SK-N-SH treated with all-trans-retinoic acid at 6 μM for 48 hours (cell line): ENCODE results near the gene RBP2.

Experiments
- ATAC-seq: fragments of 200-7000 bp; cut with Tn5 transposase; 3 replicates; pipeline ENCODE4 v1.9.1; 2020; ENCODE audit warnings: mild to moderate bottlenecking, moderate library complexity
- ARNTL ChIP-seq: fragments of 450-650 bp; formaldehyde crosslinking; IDR thresholded peaks from 2 replicates; pipeline ENCODE4 v1.5.0; 2020; ENCODE audit warnings: low read depth, mild to moderate bottlenecking, moderate library complexity, borderline replicate concordance
- BACH2 ChIP-seq: fragments of 250-450 bp; sonication (Bioruptor Pico); IDR thresholded peaks from 2 replicates; pipeline ENCODE4 v1.9.0; 2021; ENCODE audit warnings: mild to moderate bottlenecking, borderline replicate concordance
- CREB5 ChIP-seq: fragments of 250-450 bp; sonication (Bioruptor Pico); IDR thresholded peaks from 2 replicates; pipeline ENCODE4 v1.5.1; 2020; ENCODE audit warnings: low read depth, mild to moderate bottlenecking, moderate library complexity
- CSDC2 ChIP-seq: fragments of 250-450 bp; sonication (Bioruptor Pico); IDR thresholded peaks from 2 replicates; pipeline ENCODE4 v1.5.0; 2020; ENCODE audit warnings: mild to moderate bottlenecking, moderate library complexity
- CSRNP3 ChIP-seq: fragments of 250-450 bp; sonication (Bioruptor Pico); IDR thresholded peaks from 2 replicates; pipeline ENCODE4 v1.5.1; 2021; ENCODE audit warnings: mild to moderate bottlenecking, moderate library complexity
- ESRRG ChIP-seq: fragments of 250-450 bp; sonication (Bioruptor Pico); IDR thresholded peaks from 2 replicates; pipeline ENCODE4 v1.6.1; 2021; ENCODE audit warnings: mild to moderate bottlenecking
- GLIS3 ChIP-seq: fragments of 250-450 bp; sonication (Bioruptor Pico); IDR thresholded peaks from 2 replicates; pipeline ENCODE4 v1.5.0; 2020; ENCODE audit warnings: mild to moderate bottlenecking, moderate library complexity
- ISL1 ChIP-seq: fragments of 250-450 bp; sonication (Bioruptor Pico); IDR thresholded peaks from 2 replicates; pipeline ENCODE4 v2.1.2; 2022; ENCODE audit warnings: mild to moderate bottlenecking, moderate library complexity
- OSR1 ChIP-seq: fragments of 250-450 bp; sonication (Bioruptor Pico); IDR thresholded peaks from 2 replicates; pipeline ENCODE4 v1.8.0; 2022; ENCODE audit warnings: moderate library complexity, mild to moderate bottlenecking, inconsistent platforms
- PATZ1 ChIP-seq: fragments of 250-450 bp; sonication (Bioruptor Pico); IDR thresholded peaks from 2 replicates; pipeline ENCODE4 v1.8.0; 2020; ENCODE audit warnings: mild to moderate bottlenecking, moderate library complexity, borderline replicate concordance
- POU6F1 ChIP-seq: fragments of 250-450 bp; sonication (Bioruptor Pico); IDR thresholded peaks from 2 replicates; pipeline ENCODE4 v1.8.0; 2021; ENCODE audit warnings: low read depth, mild to moderate bottlenecking, moderate library complexity, borderline replicate concordance
- PPARA ChIP-seq: fragments of 250-450 bp; sonication (Bioruptor Pico); IDR thresholded peaks from 2 replicates; pipeline ENCODE4 v1.5.0; 2020; ENCODE audit warnings: mild to moderate bottlenecking, borderline replicate concordance
- RARB ChIP-seq: fragments of 250-450 bp; sonication (Bioruptor Pico); IDR thresholded peaks from 2 replicates; pipeline ENCODE4 v1.8.0; 2021; ENCODE audit warnings: mild to moderate bottlenecking, moderate library complexity
- SNAI2 ChIP-seq: fragments of 250-450 bp; sonication (Bioruptor Pico); IDR thresholded peaks from 2 replicates; pipeline ENCODE4 v1.5.0; 2020; ENCODE audit warnings: mild to moderate bottlenecking, moderate library complexity
- TCF4 ChIP-seq: fragments of 250-450 bp; sonication (Bioruptor Pico); IDR thresholded peaks from 2 replicates; pipeline ENCODE4 v1.8.0; 2021; ENCODE audit warnings: mild to moderate bottlenecking, moderate library complexity, borderline replicate concordance
- TOX ChIP-seq: fragments of 250-450 bp; sonication (Bioruptor Pico); IDR thresholded peaks from 2 replicates; pipeline ENCODE4 v1.8.0; 2021; ENCODE audit warnings: mild to moderate bottlenecking, moderate library complexity, borderline replicate concordance
- TSHZ2 ChIP-seq: fragments of 250-450 bp; sonication (Bioruptor Pico); IDR thresholded peaks from 2 replicates; pipeline ENCODE4 v1.5.0; 2020; ENCODE audit warnings: mild to moderate bottlenecking, moderate library complexity
- ZC3H10 ChIP-seq: fragments of 250-450 bp; sonication (Bioruptor Pico); IDR thresholded peaks from 2 replicates; pipeline ENCODE4 v1.5.1; 2021; ENCODE audit warnings: mild to moderate bottlenecking, moderate library complexity
- ZFP3 ChIP-seq: fragments of 250-450 bp; sonication (Bioruptor Pico); IDR thresholded peaks from 2 replicates; pipeline ENCODE4 v1.5.0; 2020; ENCODE audit warnings: mild to moderate bottlenecking, moderate library complexity
- ZFP30 ChIP-seq: fragments of 450-650 bp; formaldehyde crosslinking; IDR thresholded peaks from 2 replicates; pipeline ENCODE4 v1.5.0; 2022; ENCODE audit warnings: mild to moderate bottlenecking, moderate library complexity
- ZNF565 ChIP-seq: fragments of 450-650 bp; formaldehyde crosslinking; conservative IDR thresholded peaks from 2 replicates; pipeline ENCODE4 v1.5.0; 2020; ENCODE audit warnings: low read depth, mild to moderate bottlenecking, moderate library complexity
- ZNF70 ChIP-seq: fragments of 450-650 bp; formaldehyde crosslinking; IDR thresholded peaks from 2 replicates; pipeline ENCODE4 v1.5.0; 2020; ENCODE audit warnings: mild to moderate bottlenecking, moderate library complexity
- ZNF8 ChIP-seq: fragments of 450-650 bp; formaldehyde crosslinking; IDR thresholded peaks from 2 replicates; pipeline ENCODE4 v1.5.0; 2020; ENCODE audit warnings: mild to moderate bottlenecking, moderate library complexity

RBP2 gene

GRCh38 chr3:139472380-139473010 lies 3.8 kb downstream of the RBP2 start:
- TF ChIP-seq TOX (CRISPR knock-in tag) (no peak), SNAI2 (CRISPR knock-in tag) (no peak), TSHZ2 (CRISPR knock-in tag) (no peak), ESRRG (CRISPR knock-in tag) (no peak), PATZ1 (CRISPR knock-in tag) (no peak), RARB (no peak), CSDC2 (no peak), ZFP3 (no peak), PPARA (no peak), ISL1 (CRISPR knock-in tag) (no peak), GLIS3 (CRISPR knock-in tag) (no peak), TCF4 (no peak), ZNF565 (CRISPR knock-in tag) (no peak), ZNF70 (no peak), ZC3H10 (CRISPR knock-in tag) (no peak), ZNF8 (no peak), CSRNP3 (no peak), POU6F1 (no peak), ARNTL (no peak), OSR1 (CRISPR knock-in tag) (no peak)
- no peak for ATAC-seq

- no peak for ATAC-seq
- no peak for TF ChIP-seq PATZ1 (CRISPR knock-in tag)
- TF ChIP-seq ZNF8: no peak
- TF ChIP-seq TCF4: no peak
- TF ChIP-seq GLIS3 (CRISPR knock-in tag): no peak
- no peak for TF ChIP-seq CREB5 (CRISPR knock-in tag)
- no peak for TF ChIP-seq ZNF565 (CRISPR knock-in tag)
- no peak for TF ChIP-seq CSDC2
- TF ChIP-seq ZFP30 (CRISPR knock-in tag): no peak
- no peak for TF ChIP-seq POU6F1
- TF ChIP-seq PPARA: no peak
- TF ChIP-seq RARB: no peak
- no peak for TF ChIP-seq TOX (CRISPR knock-in tag)
- TF ChIP-seq ZFP3: no peak
- TF ChIP-seq CSRNP3: no peak
- no peak for TF ChIP-seq ESRRG (CRISPR knock-in tag)
- TF ChIP-seq BACH2: no peak
- no peak for TF ChIP-seq ZNF70
Observed at GRCh38 chr3:139470199-139470598, 6.1 kb downstream of the RBP2 start.
